ENCODE results near the gene MAGI2. TPM values are rescaled to one million over a fixed set of nuclear protein-coding genes. Genes with fewer than 3 reads are reported as not detected.

MAGI2 gene
- total RNA-seq, 1 donor from 2014 or later, result 11.4 TPM

GRCh38 chr7:78081888-78082287 is 1371.6 kb downstream of the MAGI2 start:
- no peak overlapping the region for H3K4me3 Mint-ChIP-seq (ENCODE audit: low read depth)
- H3K27ac Mint-ChIP-seq, result no peak overlapping the region
- H3K4me1 Mint-ChIP-seq (ENCODE audit: low read depth), result no peaks in the 10 kb centered on the region
- no peaks in the 10 kb centered on the region for H3K9me3 Mint-ChIP-seq (ENCODE audit: low read depth)
- no peak for DNase-seq (ENCODE audit: low spot score, unreplicated experiment)
- H3K36me3 Mint-ChIP-seq (ENCODE audit: insufficient read depth), result no peaks in the 10 kb centered on the region
- H3K27me3 Mint-ChIP-seq, result peaks cover 3% of the 10 kb centered on the region
- TF ChIP-seq, protein P1, sequence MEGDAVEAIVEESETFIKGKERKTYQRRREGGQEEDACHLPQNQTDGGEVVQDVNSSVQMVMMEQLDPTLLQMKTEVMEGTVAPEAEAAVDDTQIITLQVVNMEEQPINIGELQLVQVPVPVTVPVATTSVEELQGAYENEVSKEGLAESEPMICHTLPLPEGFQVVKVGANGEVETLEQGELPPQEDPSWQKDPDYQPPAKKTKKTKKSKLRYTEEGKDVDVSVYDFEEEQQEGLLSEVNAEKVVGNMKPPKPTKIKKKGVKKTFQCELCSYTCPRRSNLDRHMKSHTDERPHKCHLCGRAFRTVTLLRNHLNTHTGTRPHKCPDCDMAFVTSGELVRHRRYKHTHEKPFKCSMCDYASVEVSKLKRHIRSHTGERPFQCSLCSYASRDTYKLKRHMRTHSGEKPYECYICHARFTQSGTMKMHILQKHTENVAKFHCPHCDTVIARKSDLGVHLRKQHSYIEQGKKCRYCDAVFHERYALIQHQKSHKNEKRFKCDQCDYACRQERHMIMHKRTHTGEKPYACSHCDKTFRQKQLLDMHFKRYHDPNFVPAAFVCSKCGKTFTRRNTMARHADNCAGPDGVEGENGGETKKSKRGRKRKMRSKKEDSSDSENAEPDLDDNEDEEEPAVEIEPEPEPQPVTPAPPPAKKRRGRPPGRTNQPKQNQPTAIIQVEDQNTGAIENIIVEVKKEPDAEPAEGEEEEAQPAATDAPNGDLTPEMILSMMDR (IDR thresholded peaks at IDR 0.05; ENCODE audit: unreplicated experiment), result no peak

DNA sequence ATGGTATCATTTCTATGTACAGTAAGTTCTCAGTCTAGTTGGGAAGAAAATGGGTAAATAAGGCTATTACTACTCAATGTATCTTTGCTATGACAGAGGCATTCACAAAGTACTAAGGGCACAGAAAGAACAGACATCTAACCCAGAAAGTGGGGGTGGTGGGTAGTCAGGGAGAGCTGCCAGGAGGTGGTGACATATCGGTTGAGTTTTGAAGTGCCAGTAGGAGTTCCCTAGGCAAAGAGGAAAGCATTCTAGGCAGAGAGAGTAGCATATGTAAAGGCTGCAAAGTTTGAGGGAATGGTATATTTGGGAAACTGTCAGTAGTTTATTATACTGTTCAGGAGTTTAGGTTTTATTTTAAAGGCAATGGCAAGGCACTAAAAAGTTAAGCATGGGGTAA is 1372.1 kb downstream of the MAGI2 start:
- DNase-seq (ENCODE audit: low spot score, unreplicated experiment), result no peak
- no peaks in the 10 kb centered on the region for H3K9me3 Mint-ChIP-seq (ENCODE audit: low read depth)

DNA sequence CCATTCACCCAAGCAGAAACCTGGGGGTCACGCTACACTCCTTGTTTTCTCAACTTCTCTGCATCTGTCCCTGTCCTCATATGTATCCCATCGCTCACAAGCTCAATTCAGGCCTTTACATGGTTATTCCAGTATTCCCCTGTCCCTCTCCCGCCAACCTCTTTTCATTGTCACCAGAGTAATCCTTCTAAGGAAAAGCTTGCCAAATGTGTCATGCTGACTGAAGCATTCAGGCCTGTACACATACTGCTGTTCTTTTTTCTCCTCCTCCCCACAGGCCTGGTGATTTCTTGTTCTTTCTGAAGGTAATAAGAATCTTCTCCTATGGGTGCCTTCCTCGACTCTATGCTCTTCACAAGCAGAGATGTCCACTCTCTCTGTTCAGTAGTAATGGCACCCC is 1372.7 kb downstream of the MAGI2 start:
- H3K36me3 Mint-ChIP-seq (ENCODE audit: insufficient read depth), result no peaks in the 10 kb centered on the region
- no peak overlapping the region for H3K4me3 Mint-ChIP-seq (ENCODE audit: low read depth)
- no peaks in the 10 kb centered on the region for H3K4me1 Mint-ChIP-seq (ENCODE audit: low read depth)
- TF ChIP-seq, protein P1 (IDR thresholded peaks at IDR 0.05; ENCODE audit: unreplicated experiment), result no peak
- peaks cover 3% of the 10 kb centered on the region for H3K27me3 Mint-ChIP-seq
- H3K9me3 Mint-ChIP-seq (ENCODE audit: low read depth), result no peaks in the 10 kb centered on the region
- H3K27ac Mint-ChIP-seq, result no peak overlapping the region
- no peak for DNase-seq (ENCODE audit: low spot score, unreplicated experiment)

More for the DNA sequence above, 1372.1 kb downstream of the MAGI2 start:
- no peak overlapping the region for H3K4me3 Mint-ChIP-seq (ENCODE audit: low read depth)
- TF ChIP-seq, protein P1 (IDR thresholded peaks at IDR 0.05; ENCODE audit: unreplicated experiment), result no peak
- no peaks in the 10 kb centered on the region for H3K4me1 Mint-ChIP-seq (ENCODE audit: low read depth)
- H3K27ac Mint-ChIP-seq, result no peak overlapping the region
- H3K27me3 Mint-ChIP-seq, result peaks cover 3% of the 10 kb centered on the region
- H3K36me3 Mint-ChIP-seq (ENCODE audit: insufficient read depth), result no peaks in the 10 kb centered on the region

DNA sequence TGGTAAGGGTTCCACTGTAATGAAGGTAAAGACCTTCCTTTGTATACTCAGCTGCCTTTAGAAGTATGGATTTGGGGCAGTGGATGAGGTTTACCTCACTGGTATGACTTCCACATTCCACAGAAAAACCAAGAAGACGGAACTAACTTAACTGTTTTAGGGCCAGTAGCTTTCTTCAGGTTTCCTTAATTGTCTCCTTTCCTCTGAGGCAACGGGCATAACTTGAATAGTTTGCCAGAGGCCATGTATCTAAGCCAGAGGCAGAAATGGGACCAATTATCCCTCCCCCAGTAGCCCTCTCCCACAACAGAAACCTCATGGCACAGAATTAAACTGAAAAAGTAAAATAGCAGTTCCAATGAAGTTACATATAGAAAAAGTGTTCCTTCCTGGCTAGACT is 1373.2 kb downstream of the MAGI2 start:
- Mint-ChIP-seq H3K36me3 (ENCODE audit: insufficient read depth) (no peaks in the 10 kb centered on the region), H3K4me3 (ENCODE audit: low read depth) (no peak overlapping the region), H3K27ac (no peak overlapping the region), H3K4me1 (ENCODE audit: low read depth) (no peaks in the 10 kb centered on the region), H3K27me3 (peaks cover 3% of the 10 kb centered on the region), H3K9me3 (ENCODE audit: low read depth) (no peaks in the 10 kb centered on the region)
- TF ChIP-seq, protein P1 (IDR thresholded peaks at IDR 0.05; ENCODE audit: unreplicated experiment), result no peak
- DNase-seq (ENCODE audit: low spot score, unreplicated experiment), result no peak

GRCh38 chr7:78074713-78075112 is 1378.8 kb downstream of the MAGI2 start:
- Mint-ChIP-seq H3K4me1 (ENCODE audit: low read depth) (peaks cover 18% of the 10 kb centered on the region), H3K4me3 (ENCODE audit: low read depth) (no peak overlapping the region), H3K9me3 (ENCODE audit: low read depth) (no peaks in the 10 kb centered on the region), H3K36me3 (ENCODE audit: insufficient read depth) (no peaks in the 10 kb centered on the region), H3K27me3 (no peaks in the 10 kb centered on the region), H3K27ac (peak overlapping the region; percentile 22)
- TF ChIP-seq, protein P1 (IDR thresholded peaks at IDR 0.05; ENCODE audit: unreplicated experiment), result no peak
- no peak for DNase-seq (ENCODE audit: low spot score, unreplicated experiment)
